ENCODE data around the gene APP. TPM values are rescaled to one million over a fixed set of nuclear protein-coding genes. Genes with fewer than 3 reads are reported as not detected.
"Not testable (repeated sequence)": the region's sequence is repeated elsewhere in the genome, so short reads cannot be mapped to it uniquely, and the experiment has no call there.

Gene APP
- total and polyA plus RNA-seq, 12 donors: 106 to 434 (median 389) TPM

- no peaks in the 10 kb centered on the region for H3K27me3 ChIP-seq
- no peaks in the 10 kb centered on the region for H3K36me3 ChIP-seq
- DNase-seq: no peak
- no peak overlapping the region for H3K27ac ChIP-seq
- no peak for TF ChIP-seq CTCF (IDR thresholded peaks at IDR 0.05)
- ATAC-seq: no peak
- H3K4me3 ChIP-seq: no peak overlapping the region
- peaks cover 0 to 75% (median 45%) of the 10 kb centered on the region in 9 donors for H3K4me1 ChIP-seq
- no peaks in the 10 kb centered on the region for H3K9me3 ChIP-seq
- intact Hi-C loops (cut with DNase I): loop anchor here in 1 of 10 donors (5.0 kb wide), 1 partner anchor 36 kb away; no protein-coding TSS in a partner anchor
- 81 to 83% methylated on average over 3 of the region's 3 CpGs for WGBS, 2 donors
Measured at GRCh38 chr21:26131554-26131953, 39.0 kb downstream of the APP start.

- not testable (repeated sequence) for DNase-seq, H3K9me3 ChIP-seq, H3K4me3 ChIP-seq, ATAC-seq, H3K27ac ChIP-seq, H3K36me3 ChIP-seq, H3K27me3 ChIP-seq
- H3K4me1 ChIP-seq: peaks cover 0 to 75% (median 43%) of the 10 kb centered on the region in 9 donors
- 90 to 92% methylated on average over 14 of the region's 14 CpGs for WGBS, 2 donors
- intact Hi-C loops (cut with DNase I): loop anchor here in 1 of 10 donors (5.0 kb wide), 1 partner anchor 36 kb away; no protein-coding TSS in a partner anchor
Measured at GRCh38 chr21:26131053-26131452, 39.5 kb downstream of the APP start.

GRCh38 chr21:26130249-26130881 is 40.2 kb downstream of the APP start:
- no peak for TF ChIP-seq CTCF (IDR thresholded peaks at IDR 0.05)
- no peaks in the 10 kb centered on the region for H3K9me3 ChIP-seq
- no peaks in the 10 kb centered on the region for H3K27me3 ChIP-seq
- H3K27ac ChIP-seq: peak overlapping the region in 6 of 10 donors; percentile 4 to 51 (median 24)
- H3K36me3 ChIP-seq: no peaks in the 10 kb centered on the region
- H3K4me1 ChIP-seq: peaks cover 5 to 78% (median 50%) of the 10 kb centered on the region in 9 donors
- intact Hi-C loops (cut with DNase I): loop anchor here in 1 of 10 donors (5.0 kb wide), 1 partner anchor 37 kb away; no protein-coding TSS in a partner anchor
- H3K4me3 ChIP-seq: no peak overlapping the region
- ATAC-seq (peak in 5 of 8 donors; percentile 27 to 56 (median 48)), DNase-seq (no peak)
- WGBS, 2 donors: 52 to 64% methylated on average over 4 of the region's 4 CpGs

GRCh38 chr21:26127918-26128317 is 42.7 kb downstream of the APP start:
- TF ChIP-seq CTCF (IDR thresholded peaks at IDR 0.05): no peak
- ATAC-seq (peak in 7 of 8 donors; percentile 49 to 84 (median 61)), DNase-seq (no peak)
- peak overlapping the region in 7 of 10 donors; percentile 19 to 68 (median 37) for H3K27ac ChIP-seq
- no peaks in the 10 kb centered on the region for H3K9me3 ChIP-seq
- no peaks in the 10 kb centered on the region for H3K27me3 ChIP-seq
- no peaks in the 10 kb centered on the region for H3K36me3 ChIP-seq
- 13 to 15% methylated on average over 6 of the region's 6 CpGs for WGBS, 2 donors
- peak overlapping the region in 5 of 10 donors; percentile 1 to 30 (median 21) for H3K4me3 ChIP-seq
- peaks cover 18 to 95% (median 70%) of the 10 kb centered on the region in 9 donors for H3K4me1 ChIP-seq
- intact Hi-C loops (cut with DNase I): loop anchor here in 2 of 10 donors (5.0 kb wide), 1 partner anchor 39 kb away; no protein-coding TSS in a partner anchor
